MM.1S (cell line): ENCODE data around the gene OLFM1.

Source experiments
- CTCF ChIP-seq: fragments of 300-600 bp; sonication (generic); IDR thresholded peaks from 2 replicates; pipeline ENCODE4 v1.5.1; 2016; ENCODE audit warnings: antibody characterized with exemption, low read length, mixed read lengths
- EZH2 ChIP-seq: fragments of 300-600 bp; sonication (generic); optimal IDR thresholded peaks from 2 replicates; pipeline ENCODE3; 2017; ENCODE audit warnings: low read depth, mild to moderate bottlenecking, antibody characterized with exemption, low read length, mixed read lengths

- TF ChIP-seq CTCF (no peak), EZH2 (no peak)
Measured at GRCh38 chr9:135101486-135101885, 14.0 kb downstream of the OLFM1 start.
